ENCODE data around the gene ZNF205. TPM values are rescaled to one million over a fixed set of nuclear protein-coding genes. Genes with fewer than 3 reads are reported as not detected.

Gene ZNF205
- total and polyA plus RNA-seq, 9 of the 15 experiments (the other 6 are each of a cell fraction or from before 2014, with no cell fraction given) = 2.4 to 11.8 (median 5.1) TPM; not detected in 2

DNA sequence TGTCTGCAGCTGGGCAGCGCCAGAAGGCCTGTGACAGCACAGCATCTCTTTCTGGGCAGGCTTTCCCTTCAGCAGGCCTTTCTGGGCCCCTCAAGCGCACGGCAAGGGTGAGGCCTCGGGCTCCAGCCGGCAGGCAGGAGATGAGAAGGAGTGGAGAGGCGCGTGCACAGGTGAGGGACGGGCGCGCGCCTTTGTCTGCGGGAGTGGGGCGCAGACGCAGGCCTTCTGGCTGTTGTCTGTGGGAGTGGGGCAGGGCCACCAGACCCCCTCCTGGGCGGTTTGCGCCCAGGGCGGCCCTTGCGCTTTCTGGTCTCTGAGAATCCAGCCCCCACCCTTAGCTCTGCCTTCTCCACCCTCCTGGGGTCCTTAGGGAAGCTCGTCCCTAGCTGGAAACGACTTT, 6.5 kb downstream of the ZNF205 start:
- BruUV-seq (replicated peaks) = no TSS peak
- Histone ChIP-seq H3K27ac (ENCODE audit: extremely low read depth, low read depth, low read length) (no peak overlapping the region), H3K9me3 (replicated peaks; ENCODE audit: control insufficient read depth, insufficient read depth, low read depth, low read length) (no peaks in the 10 kb centered on the region), H3K36me3 (ENCODE audit: control insufficient read depth, insufficient read depth, low read length) (peaks cover 21% of the 10 kb centered on the region; the same call in 2 of the 3 replicates), H3K9me1 (ENCODE audit: control insufficient read depth, insufficient read depth, low read length) (no peaks in the 10 kb centered on the region), H3K4me3 (no peak overlapping the region), H3K27me3 (ENCODE audit: control insufficient read depth in 2 of 2, insufficient read depth in 2 of 2, low read length in 2 of 2) (no peaks in the 10 kb centered on the region), H3K9ac (ENCODE audit: insufficient read depth in 1 of 2, low read depth in 2 of 2, low read length in 2 of 2) (no peak overlapping the region; a peak in 1 of 4 replicates), H3K79me2 (ENCODE audit: control insufficient read depth, insufficient read depth, low read length) (peaks cover 2% of the 10 kb centered on the region; the same call in 1 of the 3 replicates), H3K4me1 (replicated peaks in 1 of 2; ENCODE audit: control insufficient read depth in 2 of 2, insufficient read depth in 2 of 2, low read length in 2 of 2) (peaks cover 13 to 28% of the 10 kb centered on the region in 2 experiments), H2AFZ (ENCODE audit: low read depth, low read length) (no peak overlapping the region), H4K20me1 (replicated peaks; ENCODE audit: control insufficient read depth, insufficient read depth, low read length) (no peaks in the 10 kb centered on the region; the same call in 1 of the 2 replicates), H3K4me2 (ENCODE audit: insufficient read depth, low read length) (no peak overlapping the region)
- in situ Hi-C loops (cut with MboI) = no loop called here
- DNase-seq (ENCODE audit: extremely low read depth in 1 of 4, low spot score in 3 of 4) (no peak), ATAC-seq (no peak), FAIRE-seq (no peak)
- CTCF ChIA-PET (ENCODE audit: low intra/inter-chr PET ratio) = no interaction called here
- 82% methylated on average over 7 of the region's 20 CpGs for WGBS (ENCODE audit: insufficient coverage, low coverage, missing lambda C conversion rate)
- intact Hi-C loops (cut with micrococcal nuclease) = no loop called here
- TF ChIP-seq, protein P1, sequence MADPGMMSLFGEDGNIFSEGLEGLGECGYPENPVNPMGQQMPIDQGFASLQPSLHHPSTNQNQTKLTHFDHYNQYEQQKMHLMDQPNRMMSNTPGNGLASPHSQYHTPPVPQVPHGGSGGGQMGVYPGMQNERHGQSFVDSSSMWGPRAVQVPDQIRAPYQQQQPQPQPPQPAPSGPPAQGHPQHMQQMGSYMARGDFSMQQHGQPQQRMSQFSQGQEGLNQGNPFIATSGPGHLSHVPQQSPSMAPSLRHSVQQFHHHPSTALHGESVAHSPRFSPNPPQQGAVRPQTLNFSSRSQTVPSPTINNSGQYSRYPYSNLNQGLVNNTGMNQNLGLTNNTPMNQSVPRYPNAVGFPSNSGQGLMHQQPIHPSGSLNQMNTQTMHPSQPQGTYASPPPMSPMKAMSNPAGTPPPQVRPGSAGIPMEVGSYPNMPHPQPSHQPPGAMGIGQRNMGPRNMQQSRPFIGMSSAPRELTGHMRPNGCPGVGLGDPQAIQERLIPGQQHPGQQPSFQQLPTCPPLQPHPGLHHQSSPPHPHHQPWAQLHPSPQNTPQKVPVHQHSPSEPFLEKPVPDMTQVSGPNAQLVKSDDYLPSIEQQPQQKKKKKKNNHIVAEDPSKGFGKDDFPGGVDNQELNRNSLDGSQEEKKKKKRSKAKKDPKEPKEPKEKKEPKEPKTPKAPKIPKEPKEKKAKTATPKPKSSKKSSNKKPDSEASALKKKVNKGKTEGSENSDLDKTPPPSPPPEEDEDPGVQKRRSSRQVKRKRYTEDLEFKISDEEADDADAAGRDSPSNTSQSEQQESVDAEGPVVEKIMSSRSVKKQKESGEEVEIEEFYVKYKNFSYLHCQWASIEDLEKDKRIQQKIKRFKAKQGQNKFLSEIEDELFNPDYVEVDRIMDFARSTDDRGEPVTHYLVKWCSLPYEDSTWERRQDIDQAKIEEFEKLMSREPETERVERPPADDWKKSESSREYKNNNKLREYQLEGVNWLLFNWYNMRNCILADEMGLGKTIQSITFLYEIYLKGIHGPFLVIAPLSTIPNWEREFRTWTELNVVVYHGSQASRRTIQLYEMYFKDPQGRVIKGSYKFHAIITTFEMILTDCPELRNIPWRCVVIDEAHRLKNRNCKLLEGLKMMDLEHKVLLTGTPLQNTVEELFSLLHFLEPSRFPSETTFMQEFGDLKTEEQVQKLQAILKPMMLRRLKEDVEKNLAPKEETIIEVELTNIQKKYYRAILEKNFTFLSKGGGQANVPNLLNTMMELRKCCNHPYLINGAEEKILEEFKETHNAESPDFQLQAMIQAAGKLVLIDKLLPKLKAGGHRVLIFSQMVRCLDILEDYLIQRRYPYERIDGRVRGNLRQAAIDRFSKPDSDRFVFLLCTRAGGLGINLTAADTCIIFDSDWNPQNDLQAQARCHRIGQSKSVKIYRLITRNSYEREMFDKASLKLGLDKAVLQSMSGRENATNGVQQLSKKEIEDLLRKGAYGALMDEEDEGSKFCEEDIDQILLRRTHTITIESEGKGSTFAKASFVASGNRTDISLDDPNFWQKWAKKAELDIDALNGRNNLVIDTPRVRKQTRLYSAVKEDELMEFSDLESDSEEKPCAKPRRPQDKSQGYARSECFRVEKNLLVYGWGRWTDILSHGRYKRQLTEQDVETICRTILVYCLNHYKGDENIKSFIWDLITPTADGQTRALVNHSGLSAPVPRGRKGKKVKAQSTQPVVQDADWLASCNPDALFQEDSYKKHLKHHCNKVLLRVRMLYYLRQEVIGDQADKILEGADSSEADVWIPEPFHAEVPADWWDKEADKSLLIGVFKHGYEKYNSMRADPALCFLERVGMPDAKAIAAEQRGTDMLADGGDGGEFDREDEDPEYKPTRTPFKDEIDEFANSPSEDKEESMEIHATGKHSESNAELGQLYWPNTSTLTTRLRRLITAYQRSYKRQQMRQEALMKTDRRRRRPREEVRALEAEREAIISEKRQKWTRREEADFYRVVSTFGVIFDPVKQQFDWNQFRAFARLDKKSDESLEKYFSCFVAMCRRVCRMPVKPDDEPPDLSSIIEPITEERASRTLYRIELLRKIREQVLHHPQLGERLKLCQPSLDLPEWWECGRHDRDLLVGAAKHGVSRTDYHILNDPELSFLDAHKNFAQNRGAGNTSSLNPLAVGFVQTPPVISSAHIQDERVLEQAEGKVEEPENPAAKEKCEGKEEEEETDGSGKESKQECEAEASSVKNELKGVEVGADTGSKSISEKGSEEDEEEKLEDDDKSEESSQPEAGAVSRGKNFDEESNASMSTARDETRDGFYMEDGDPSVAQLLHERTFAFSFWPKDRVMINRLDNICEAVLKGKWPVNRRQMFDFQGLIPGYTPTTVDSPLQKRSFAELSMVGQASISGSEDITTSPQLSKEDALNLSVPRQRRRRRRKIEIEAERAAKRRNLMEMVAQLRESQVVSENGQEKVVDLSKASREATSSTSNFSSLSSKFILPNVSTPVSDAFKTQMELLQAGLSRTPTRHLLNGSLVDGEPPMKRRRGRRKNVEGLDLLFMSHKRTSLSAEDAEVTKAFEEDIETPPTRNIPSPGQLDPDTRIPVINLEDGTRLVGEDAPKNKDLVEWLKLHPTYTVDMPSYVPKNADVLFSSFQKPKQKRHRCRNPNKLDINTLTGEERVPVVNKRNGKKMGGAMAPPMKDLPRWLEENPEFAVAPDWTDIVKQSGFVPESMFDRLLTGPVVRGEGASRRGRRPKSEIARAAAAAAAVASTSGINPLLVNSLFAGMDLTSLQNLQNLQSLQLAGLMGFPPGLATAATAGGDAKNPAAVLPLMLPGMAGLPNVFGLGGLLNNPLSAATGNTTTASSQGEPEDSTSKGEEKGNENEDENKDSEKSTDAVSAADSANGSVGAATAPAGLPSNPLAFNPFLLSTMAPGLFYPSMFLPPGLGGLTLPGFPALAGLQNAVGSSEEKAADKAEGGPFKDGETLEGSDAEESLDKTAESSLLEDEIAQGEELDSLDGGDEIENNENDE (IDR thresholded peaks at IDR 0.05; ENCODE audit: low read depth, low read length) = no peak
- 0 out of 2 replicates have a peak, but pooled peaks have one; percentile 14 for TF ChIP-seq RBFOX2 (IDR thresholded peaks at IDR 0.05; ENCODE audit: low read depth, low read length)
- POLR2A ChIA-PET = interaction anchor here (0.8 to 1.1 kb wide), 2 partner anchors 9 to 10 kb away, joined by 3 read pairs; no protein-coding TSS in a partner anchor
